ENCODE data around the gene PPP2R2C. TPM values are rescaled to one million over a fixed set of nuclear protein-coding genes. Genes with fewer than 3 reads are reported as not detected.

Gene PPP2R2C
- total and polyA plus RNA-seq, 2 experiments from 2014 or later, result 1.3 to 9.2 TPM

DNA sequence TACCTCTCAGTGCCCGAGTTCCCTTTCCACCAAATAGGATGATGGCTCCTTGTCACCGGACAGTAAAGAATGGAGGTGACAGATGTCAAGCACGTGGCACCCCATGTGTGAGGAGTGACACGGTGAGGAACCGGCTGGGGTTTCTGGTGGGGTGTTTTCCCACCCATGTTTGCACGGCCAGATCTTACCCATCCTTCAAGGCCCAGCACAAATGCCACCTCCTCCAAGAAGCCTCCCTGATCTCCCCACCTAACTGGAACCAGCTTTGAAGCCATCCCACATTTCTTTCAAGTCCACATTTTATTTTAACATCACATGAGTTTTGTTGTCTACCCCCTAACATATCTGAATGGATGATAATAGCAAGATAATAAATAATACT is 139.8 kb downstream of the PPP2R2C start:
- H3K9me2 ChIP-seq (ENCODE audit: insufficient read depth), result no peaks in the 10 kb centered on the region
- H3K27ac Mint-ChIP-seq, result no peak overlapping the region
- H3K4me1 Mint-ChIP-seq, result peaks cover 9% of the 10 kb centered on the region
- peaks cover 13% of the 10 kb centered on the region; the same call in 2 of the 3 replicates for H3K36me3 Mint-ChIP-seq (ENCODE audit: low read depth)
- no peaks in the 10 kb centered on the region for H3K27me3 ChIP-seq (ENCODE audit: insufficient read depth)
- H3K27me3 Mint-ChIP-seq (ENCODE audit: insufficient read depth, low read depth, poor library complexity), result peaks cover 15% of the 10 kb centered on the region
- no peak for ATAC-seq
- no peak overlapping the region for H3K27ac ChIP-seq (ENCODE audit: low read depth)
- H3K79me2 ChIP-seq (replicated peaks; ENCODE audit: insufficient read depth), result no peaks in the 10 kb centered on the region
- H3K36me3 ChIP-seq (ENCODE audit: insufficient read depth), result no peaks in the 10 kb centered on the region
- H3K4me1 ChIP-seq (ENCODE audit: insufficient read depth), result peaks cover 6% of the 10 kb centered on the region; the same call in 1 of the 2 replicates
- H4K20me1 ChIP-seq (replicated peaks; ENCODE audit: insufficient read depth), result no peaks in the 10 kb centered on the region
- TF ChIP-seq, protein P1, sequence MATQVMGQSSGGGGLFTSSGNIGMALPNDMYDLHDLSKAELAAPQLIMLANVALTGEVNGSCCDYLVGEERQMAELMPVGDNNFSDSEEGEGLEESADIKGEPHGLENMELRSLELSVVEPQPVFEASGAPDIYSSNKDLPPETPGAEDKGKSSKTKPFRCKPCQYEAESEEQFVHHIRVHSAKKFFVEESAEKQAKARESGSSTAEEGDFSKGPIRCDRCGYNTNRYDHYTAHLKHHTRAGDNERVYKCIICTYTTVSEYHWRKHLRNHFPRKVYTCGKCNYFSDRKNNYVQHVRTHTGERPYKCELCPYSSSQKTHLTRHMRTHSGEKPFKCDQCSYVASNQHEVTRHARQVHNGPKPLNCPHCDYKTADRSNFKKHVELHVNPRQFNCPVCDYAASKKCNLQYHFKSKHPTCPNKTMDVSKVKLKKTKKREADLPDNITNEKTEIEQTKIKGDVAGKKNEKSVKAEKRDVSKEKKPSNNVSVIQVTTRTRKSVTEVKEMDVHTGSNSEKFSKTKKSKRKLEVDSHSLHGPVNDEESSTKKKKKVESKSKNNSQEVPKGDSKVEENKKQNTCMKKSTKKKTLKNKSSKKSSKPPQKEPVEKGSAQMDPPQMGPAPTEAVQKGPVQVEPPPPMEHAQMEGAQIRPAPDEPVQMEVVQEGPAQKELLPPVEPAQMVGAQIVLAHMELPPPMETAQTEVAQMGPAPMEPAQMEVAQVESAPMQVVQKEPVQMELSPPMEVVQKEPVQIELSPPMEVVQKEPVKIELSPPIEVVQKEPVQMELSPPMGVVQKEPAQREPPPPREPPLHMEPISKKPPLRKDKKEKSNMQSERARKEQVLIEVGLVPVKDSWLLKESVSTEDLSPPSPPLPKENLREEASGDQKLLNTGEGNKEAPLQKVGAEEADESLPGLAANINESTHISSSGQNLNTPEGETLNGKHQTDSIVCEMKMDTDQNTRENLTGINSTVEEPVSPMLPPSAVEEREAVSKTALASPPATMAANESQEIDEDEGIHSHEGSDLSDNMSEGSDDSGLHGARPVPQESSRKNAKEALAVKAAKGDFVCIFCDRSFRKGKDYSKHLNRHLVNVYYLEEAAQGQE (IDR thresholded peaks at IDR 0.05; ENCODE audit: unreplicated experiment), result no peak
- TF ChIP-seq EZH2 (IDR thresholded peaks at IDR 0.05; ENCODE audit: low read depth, unreplicated experiment) (no peak), NANOG (IDR thresholded peaks at IDR 0.05; ENCODE audit: borderline replicate concordance) (no peak), STAT1 (IDR thresholded peaks at IDR 0.05; ENCODE audit: unreplicated experiment) (no peak), POLR2AphosphoS5 (IDR thresholded peaks at IDR 0.05; ENCODE audit: low read depth) (no peak), ZNF114 (CRISPR knock-in tag; IDR thresholded peaks at IDR 0.05) (no peak), CREB1 (CRISPR knock-in tag; IDR thresholded peaks at IDR 0.05; ENCODE audit: low read depth) (no peak), JUNB (IDR thresholded peaks at IDR 0.05; ENCODE audit: unreplicated experiment) (no peak)
- TF ChIP-seq, protein P2, sequence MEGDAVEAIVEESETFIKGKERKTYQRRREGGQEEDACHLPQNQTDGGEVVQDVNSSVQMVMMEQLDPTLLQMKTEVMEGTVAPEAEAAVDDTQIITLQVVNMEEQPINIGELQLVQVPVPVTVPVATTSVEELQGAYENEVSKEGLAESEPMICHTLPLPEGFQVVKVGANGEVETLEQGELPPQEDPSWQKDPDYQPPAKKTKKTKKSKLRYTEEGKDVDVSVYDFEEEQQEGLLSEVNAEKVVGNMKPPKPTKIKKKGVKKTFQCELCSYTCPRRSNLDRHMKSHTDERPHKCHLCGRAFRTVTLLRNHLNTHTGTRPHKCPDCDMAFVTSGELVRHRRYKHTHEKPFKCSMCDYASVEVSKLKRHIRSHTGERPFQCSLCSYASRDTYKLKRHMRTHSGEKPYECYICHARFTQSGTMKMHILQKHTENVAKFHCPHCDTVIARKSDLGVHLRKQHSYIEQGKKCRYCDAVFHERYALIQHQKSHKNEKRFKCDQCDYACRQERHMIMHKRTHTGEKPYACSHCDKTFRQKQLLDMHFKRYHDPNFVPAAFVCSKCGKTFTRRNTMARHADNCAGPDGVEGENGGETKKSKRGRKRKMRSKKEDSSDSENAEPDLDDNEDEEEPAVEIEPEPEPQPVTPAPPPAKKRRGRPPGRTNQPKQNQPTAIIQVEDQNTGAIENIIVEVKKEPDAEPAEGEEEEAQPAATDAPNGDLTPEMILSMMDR (conservative IDR thresholded peaks at IDR 0.05; ENCODE audit: low read depth in 2 of 2), result no peak
- TF ChIP-seq, protein P3, sequence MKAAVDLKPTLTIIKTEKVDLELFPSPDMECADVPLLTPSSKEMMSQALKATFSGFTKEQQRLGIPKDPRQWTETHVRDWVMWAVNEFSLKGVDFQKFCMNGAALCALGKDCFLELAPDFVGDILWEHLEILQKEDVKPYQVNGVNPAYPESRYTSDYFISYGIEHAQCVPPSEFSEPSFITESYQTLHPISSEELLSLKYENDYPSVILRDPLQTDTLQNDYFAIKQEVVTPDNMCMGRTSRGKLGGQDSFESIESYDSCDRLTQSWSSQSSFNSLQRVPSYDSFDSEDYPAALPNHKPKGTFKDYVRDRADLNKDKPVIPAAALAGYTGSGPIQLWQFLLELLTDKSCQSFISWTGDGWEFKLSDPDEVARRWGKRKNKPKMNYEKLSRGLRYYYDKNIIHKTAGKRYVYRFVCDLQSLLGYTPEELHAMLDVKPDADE (IDR thresholded peaks at IDR 0.05), result no peak
- H3K4me2 ChIP-seq, result no peak overlapping the region
- H3F3A ChIP-seq (replicated peaks; ENCODE audit: low read depth), result no peaks in the 10 kb centered on the region
- H2AFZ ChIP-seq, result no peak overlapping the region
- DNase-seq (ENCODE audit: low spot score), result no peak
- H3K4me3 ChIP-seq, result no peak overlapping the region
- H3K4me3 Mint-ChIP-seq, result no peak overlapping the region
- peaks cover 26% of the 10 kb centered on the region; the same call in 2 of the 3 replicates for H3K9me3 Mint-ChIP-seq

Measured in GM23338 (cell line).